GM12878 (cell line): ENCODE results near the gene GALNT15. TPM values are rescaled to one million over a fixed set of nuclear protein-coding genes. Genes with fewer than 3 reads are reported as not detected.

Experiments used
- ATAC-seq: fragments of 200-7000 bp; cut with Tn5 transposase; 3 replicates; pipeline ENCODE4 v1.9.1; 2020; ENCODE audit warnings: mild to moderate bottlenecking, moderate library complexity
- BruUV-seq: library from RNA; stranded (reverse); fragments of 400-500 nt; replicated peaks from 2 replicates; lab custom pipeline; 2021; lab: Mats Ljungman, UMichigan
- CTCF ChIA-PET: fragments of 300-600 bp; sonication (Branson Sonifier 250); formaldehyde crosslinking; extraction: SDS; loops from one replicate; lab custom pipeline; 2021; ENCODE audit warnings: inconsistent platforms; lab: Yijun Ruan, JAX
- POLR2A ChIA-PET: fragments of 350-600 bp; formaldehyde crosslinking; extraction: SDS; loops from one replicate; lab custom pipeline; 2021; ENCODE audit warnings: inconsistent platforms; lab: Charles Lee
- RAD21 ChIA-PET: fragments of 300-600 bp; sonication (Branson Sonifier 250); formaldehyde crosslinking; loops from one replicate; lab custom pipeline; 2023; ENCODE audit warnings: antibody characterized with exemption; ENCODE audit not compliant: unreplicated experiment; lab: Charles Lee
- SMC1A ChIA-PET: fragments of 300-600 bp; sonication (Branson Sonifier 250); formaldehyde crosslinking; loops from one replicate; lab custom pipeline; 2023; ENCODE audit not compliant: unreplicated experiment, uncharacterized antibody; lab: Charles Lee
- DNase-seq: peaks from one replicate; pipeline ENCODE4 v3.0.0-alpha.2; 2011; ENCODE audit warnings: low read depth, low spot score
- FAIRE-seq: peaks from 3 replicates; lab custom pipeline; 2011; peaks lifted over from hg19 to GRCh38; lab: Jason Lieb, UNC
- H2AFZ ChIP-seq: 2 replicates; pipeline ENCODE4 v1.6.0; 2011; ENCODE audit warnings: low read depth, low read length, control low read depth; ENCODE audit not compliant: control insufficient read depth
- H3K27ac ChIP-seq: 2 replicates; pipeline ENCODE4 v1.5.1; 2011; ENCODE audit warnings: control low read depth; ENCODE audit not compliant: control insufficient read depth, insufficient read depth
- H3K27me3 ChIP-seq, 2 experiments: replicated peaks in 1 of 2; 2 replicates each; pipeline versions ENCODE4 v1.6.0 to v1.6.1; 2011; ENCODE audit warnings: low read length in 1 of 2; ENCODE audit not compliant: control insufficient read depth in 2 of 2, insufficient read depth in 2 of 2
- H3K36me3 ChIP-seq, 2 experiments: 2 replicates each; pipeline ENCODE4 v1.5.1; 2011; ENCODE audit warnings: low read length in 1 of 2; ENCODE audit not compliant: control insufficient read depth in 2 of 2, insufficient read depth in 2 of 2
- H3K4me1 ChIP-seq: 2 replicates; pipeline ENCODE4 v1.6.1; 2011; ENCODE audit warnings: mild to moderate bottlenecking, low read length, moderate library complexity, mixed read lengths; ENCODE audit not compliant: control insufficient read depth, insufficient read depth
- H3K4me2 ChIP-seq: 2 replicates; pipeline ENCODE4 v1.6.0; 2011; ENCODE audit warnings: control low read depth; ENCODE audit not compliant: control insufficient read depth, insufficient read depth
- H3K4me3 ChIP-seq: fragments of 200-600 bp; sonication (generic); 2 replicates; pipeline ENCODE4 v1.5.1; 2016
- H3K79me2 ChIP-seq: 2 replicates; pipeline ENCODE4 v1.6.0; 2011; ENCODE audit warnings: low read length; ENCODE audit not compliant: control insufficient read depth, insufficient read depth
- H3K9ac ChIP-seq: 2 replicates; pipeline ENCODE4 v1.8.0; 2011; ENCODE audit warnings: low read length, control low read depth, mixed read lengths; ENCODE audit not compliant: control insufficient read depth, insufficient read depth
- H3K9me3 ChIP-seq: replicated peaks from 3 replicates; pipeline ENCODE4 v1.5.1; 2011; ENCODE audit warnings: mild to moderate bottlenecking, low read length; ENCODE audit not compliant: control insufficient read depth, insufficient read depth
- H4K20me1 ChIP-seq: 2 replicates; pipeline ENCODE4 v1.6.0; 2011; ENCODE audit not compliant: control insufficient read depth, insufficient read depth
- CHD4 ChIP-seq: fragments of 200-600 bp; sonication (generic); IDR thresholded peaks from 2 replicates; pipeline ENCODE4 v1.6.1; 2016; ENCODE audit warnings: mild to moderate bottlenecking
- DPF2 ChIP-seq: fragments of 450-650 bp; IDR thresholded peaks from 2 replicates; pipeline ENCODE4 v1.6.1; 2017; ENCODE audit warnings: mild to moderate bottlenecking
- EED ChIP-seq: sonication (generic); IDR thresholded peaks from 2 replicates; pipeline ENCODE4 v1.6.1; 2016; ENCODE audit warnings: antibody characterized with exemption, low read depth
- IKZF1 ChIP-seq: fragments of 450-650 bp; conservative IDR thresholded peaks from 2 replicates; pipeline ENCODE4 v1.6.1; 2017; ENCODE audit warnings: antibody characterized with exemption, mild to moderate bottlenecking
- IRF4 ChIP-seq: IDR thresholded peaks from 2 replicates; pipeline ENCODE4 v1.6.1; 2011; ENCODE audit warnings: low read depth, low read length
- LARP7 ChIP-seq: fragments of 450-650 bp; IDR thresholded peaks from 2 replicates; pipeline ENCODE4 v1.6.1; 2017; ENCODE audit warnings: mild to moderate bottlenecking
- PML ChIP-seq: IDR thresholded peaks from 2 replicates; pipeline ENCODE4 v1.6.1; 2012; ENCODE audit warnings: low read length, inconsistent platforms
- POLR2A ChIP-seq: IDR thresholded peaks from 2 replicates; pipeline ENCODE4 v1.6.1; 2011; ENCODE audit warnings: low read depth, mild to moderate bottlenecking, low read length
- POLR2AphosphoS5 ChIP-seq: IDR thresholded peaks from 2 replicates; pipeline ENCODE4 v1.6.1; 2011; ENCODE audit warnings: mild to moderate bottlenecking, low read length, inconsistent platforms
- SP1 ChIP-seq: IDR thresholded peaks from one replicate; pipeline ENCODE4 v1.6.1; 2011; ENCODE audit warnings: low read depth, low read length
- SREBF2 ChIP-seq: IDR thresholded peaks from 2 replicates; pipeline ENCODE4 v1.6.1; 2012; ENCODE audit warnings: mild to moderate bottlenecking, low read length
- YY1 ChIP-seq: IDR thresholded peaks from 2 replicates; pipeline ENCODE4 v1.6.1; 2011; ENCODE audit warnings: low read depth, mild to moderate bottlenecking, low read length
- ZBED1 ChIP-seq: IDR thresholded peaks from 2 replicates; pipeline ENCODE4 v1.6.1; 2016; ENCODE audit warnings: borderline replicate concordance
- WGBS: methylation state at CpG from one replicate; pipeline ENCODE4 v1.1.6; 2016; ENCODE audit warnings: low lambda C conversion rate; ENCODE audit not compliant: insufficient replicate concordance, insufficient coverage; ENCODE audit errors: missing lambda C conversion rate; 5-methylcytosine and 5-hydroxymethylcytosine counted together
- in situ Hi-C: fragments of 300-500 bp; cut with MboI; formaldehyde crosslinking; loops from 9 replicates; pipeline ENCODE4 v1.14.3; 2018; ENCODE audit warnings: mixed read lengths
- intact Hi-C: fragments of 100-400 bp; cut with micrococcal nuclease; formaldehyde crosslinking; loops from one replicate; pipeline ENCODE4 v1.14.2; 2022; ENCODE audit not compliant: unreplicated experiment
- polyA plus RNA-seq, 11 experiments: library from polyadenylated mRNA; depleted of rRNA in 4 of 11; unstranded in 6 of 11; stranded (reverse) in 5 of 11; fragments of >200 nt; fragmentation: Nextera tagmentation in 4 of 11; fragmentation: Illumina TruSeq in 1 of 11; extraction: Ambion mirVana in 4 of 11; extraction: Trizol in 1 of 11; gene quantifications; 1 replicate in 1 of 11; 2 replicates in 10 of 11; pipeline versions ENCODE4 v1.2.1 to v1.2.3, GENCODE V29; 2011 to 2016; ENCODE audit warnings: inconsistent platforms in 2 of 11, missing spikeins in 2 of 11, low read depth in 1 of 11
- total RNA-seq, 4 experiments: library from RNA; depleted of rRNA in 3 of 4; stranded (reverse); fragments of >200 nt in 3 of 4; fragmentation: Illumina TruSeq in 1 of 4; extraction: Trizol in 1 of 4; gene quantifications; 2 replicates each; pipeline versions ENCODE4 v1.2.1 to v1.2.3, GENCODE V29; 2013 to 2021
- TF ChIP-seq, protein P1 (sequence below): fragments of 450-650 bp; formaldehyde crosslinking; IDR thresholded peaks from 2 replicates; pipeline ENCODE4 v1.5.0; 2022; ENCODE audit warnings: mild to moderate bottlenecking, missing genetic modification characterization
- TF ChIP-seq, protein P2 (sequence below): fragments of 450-650 bp; IDR thresholded peaks from 2 replicates; pipeline ENCODE4 v1.6.1; 2017; ENCODE audit warnings: mild to moderate bottlenecking, moderate library complexity
- TF ChIP-seq, protein P3 (sequence below): IDR thresholded peaks from 2 replicates; pipeline ENCODE4 v1.6.1; 2012; ENCODE audit warnings: low read depth, low read length, improper control_type of control experiment

GALNT15 gene
- total and polyA plus RNA-seq, 10 of the 15 experiments (the other 5 are each of a cell fraction or from before 2014, with no cell fraction given): 0.03 to 0.05 TPM; not detected in 8

DNA sequence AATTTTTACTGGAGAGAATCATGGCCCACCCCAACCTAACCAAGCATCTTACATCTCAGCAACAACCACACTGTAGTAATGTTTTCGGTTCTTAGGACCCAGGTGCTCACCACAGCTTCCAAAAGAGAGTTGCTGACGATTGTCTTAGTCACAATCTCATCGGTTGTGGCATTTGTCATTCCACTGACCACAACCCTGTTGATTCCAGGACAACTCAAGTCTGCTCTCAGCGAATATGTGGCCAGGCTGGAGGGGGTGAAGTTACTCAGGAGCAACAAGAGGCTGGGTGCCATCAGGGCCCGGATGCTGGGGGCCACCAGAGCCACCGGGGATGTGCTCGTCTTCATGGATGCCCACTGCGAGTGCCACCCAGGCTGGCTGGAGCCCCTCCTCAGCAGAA lies 25.9 kb downstream of the GALNT15 start:
- Histone ChIP-seq H3K4me1 (no peaks in the 10 kb centered on the region), H3K36me3 (no peaks in the 10 kb centered on the region), H3K4me3 (no peak overlapping the region), H4K20me1 (no peaks in the 10 kb centered on the region), H3K27ac (no peak overlapping the region), H2AFZ (no peak overlapping the region), H3K9me3 (no peaks in the 10 kb centered on the region), H3K9ac (no peak overlapping the region), H3K27me3 (no peaks in the 10 kb centered on the region; a peak in 2 of 4 replicates), H3K4me2 (no peak overlapping the region), H3K79me2 (no peaks in the 10 kb centered on the region)
- ATAC-seq (no peak), FAIRE-seq (no peak), DNase-seq (no peak)
- in situ Hi-C loops (no loop called here), intact Hi-C loops (no loop called here)
- no TSS peak for BruUV-seq
- ChIA-PET POLR2A (no interaction called here), CTCF (no interaction called here), RAD21 (no interaction called here), SMC1A (no interaction called here)
- no peak for TF ChIP-seq SREBF2
- TF ChIP-seq PML: no peak
- TF ChIP-seq, protein P1, sequence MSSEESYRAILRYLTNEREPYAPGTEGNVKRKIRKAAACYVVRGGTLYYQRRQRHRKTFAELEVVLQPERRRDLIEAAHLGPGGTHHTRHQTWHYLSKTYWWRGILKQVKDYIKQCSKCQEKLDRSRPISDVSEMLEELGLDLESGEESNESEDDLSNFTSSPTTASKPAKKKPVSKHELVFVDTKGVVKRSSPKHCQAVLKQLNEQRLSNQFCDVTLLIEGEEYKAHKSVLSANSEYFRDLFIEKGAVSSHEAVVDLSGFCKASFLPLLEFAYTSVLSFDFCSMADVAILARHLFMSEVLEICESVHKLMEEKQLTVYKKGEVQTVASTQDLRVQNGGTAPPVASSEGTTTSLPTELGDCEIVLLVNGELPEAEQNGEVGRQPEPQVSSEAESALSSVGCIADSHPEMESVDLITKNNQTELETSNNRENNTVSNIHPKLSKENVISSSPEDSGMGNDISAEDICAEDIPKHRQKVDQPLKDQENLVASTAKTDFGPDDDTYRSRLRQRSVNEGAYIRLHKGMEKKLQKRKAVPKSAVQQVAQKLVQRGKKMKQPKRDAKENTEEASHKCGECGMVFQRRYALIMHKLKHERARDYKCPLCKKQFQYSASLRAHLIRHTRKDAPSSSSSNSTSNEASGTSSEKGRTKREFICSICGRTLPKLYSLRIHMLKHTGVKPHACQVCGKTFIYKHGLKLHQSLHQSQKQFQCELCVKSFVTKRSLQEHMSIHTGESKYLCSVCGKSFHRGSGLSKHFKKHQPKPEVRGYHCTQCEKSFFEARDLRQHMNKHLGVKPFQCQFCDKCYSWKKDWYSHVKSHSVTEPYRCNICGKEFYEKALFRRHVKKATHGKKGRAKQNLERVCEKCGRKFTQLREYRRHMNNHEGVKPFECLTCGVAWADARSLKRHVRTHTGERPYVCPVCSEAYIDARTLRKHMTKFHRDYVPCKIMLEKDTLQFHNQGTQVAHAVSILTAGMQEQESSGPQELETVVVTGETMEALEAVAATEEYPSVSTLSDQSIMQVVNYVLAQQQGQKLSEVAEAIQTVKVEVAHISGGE: no peak
- TF ChIP-seq LARP7: no peak
- no peak for TF ChIP-seq POLR2A
- no peak for TF ChIP-seq IRF4
- TF ChIP-seq, protein P2, sequence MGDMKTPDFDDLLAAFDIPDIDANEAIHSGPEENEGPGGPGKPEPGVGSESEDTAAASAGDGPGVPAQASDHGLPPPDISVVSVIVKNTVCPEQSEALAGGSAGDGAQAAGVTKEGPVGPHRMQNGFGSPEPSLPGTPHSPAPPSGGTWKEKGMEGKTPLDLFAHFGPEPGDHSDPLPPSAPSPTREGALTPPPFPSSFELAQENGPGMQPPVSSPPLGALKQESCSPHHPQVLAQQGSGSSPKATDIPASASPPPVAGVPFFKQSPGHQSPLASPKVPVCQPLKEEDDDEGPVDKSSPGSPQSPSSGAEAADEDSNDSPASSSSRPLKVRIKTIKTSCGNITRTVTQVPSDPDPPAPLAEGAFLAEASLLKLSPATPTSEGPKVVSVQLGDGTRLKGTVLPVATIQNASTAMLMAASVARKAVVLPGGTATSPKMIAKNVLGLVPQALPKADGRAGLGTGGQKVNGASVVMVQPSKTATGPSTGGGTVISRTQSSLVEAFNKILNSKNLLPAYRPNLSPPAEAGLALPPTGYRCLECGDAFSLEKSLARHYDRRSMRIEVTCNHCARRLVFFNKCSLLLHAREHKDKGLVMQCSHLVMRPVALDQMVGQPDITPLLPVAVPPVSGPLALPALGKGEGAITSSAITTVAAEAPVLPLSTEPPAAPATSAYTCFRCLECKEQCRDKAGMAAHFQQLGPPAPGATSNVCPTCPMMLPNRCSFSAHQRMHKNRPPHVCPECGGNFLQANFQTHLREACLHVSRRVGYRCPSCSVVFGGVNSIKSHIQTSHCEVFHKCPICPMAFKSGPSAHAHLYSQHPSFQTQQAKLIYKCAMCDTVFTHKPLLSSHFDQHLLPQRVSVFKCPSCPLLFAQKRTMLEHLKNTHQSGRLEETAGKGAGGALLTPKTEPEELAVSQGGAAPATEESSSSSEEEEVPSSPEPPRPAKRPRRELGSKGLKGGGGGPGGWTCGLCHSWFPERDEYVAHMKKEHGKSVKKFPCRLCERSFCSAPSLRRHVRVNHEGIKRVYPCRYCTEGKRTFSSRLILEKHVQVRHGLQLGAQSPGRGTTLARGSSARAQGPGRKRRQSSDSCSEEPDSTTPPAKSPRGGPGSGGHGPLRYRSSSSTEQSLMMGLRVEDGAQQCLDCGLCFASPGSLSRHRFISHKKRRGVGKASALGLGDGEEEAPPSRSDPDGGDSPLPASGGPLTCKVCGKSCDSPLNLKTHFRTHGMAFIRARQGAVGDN: no peak
- no peak for TF ChIP-seq POLR2AphosphoS5
- TF ChIP-seq EED: no peak
- no peak for TF ChIP-seq YY1
- TF ChIP-seq, protein P3, sequence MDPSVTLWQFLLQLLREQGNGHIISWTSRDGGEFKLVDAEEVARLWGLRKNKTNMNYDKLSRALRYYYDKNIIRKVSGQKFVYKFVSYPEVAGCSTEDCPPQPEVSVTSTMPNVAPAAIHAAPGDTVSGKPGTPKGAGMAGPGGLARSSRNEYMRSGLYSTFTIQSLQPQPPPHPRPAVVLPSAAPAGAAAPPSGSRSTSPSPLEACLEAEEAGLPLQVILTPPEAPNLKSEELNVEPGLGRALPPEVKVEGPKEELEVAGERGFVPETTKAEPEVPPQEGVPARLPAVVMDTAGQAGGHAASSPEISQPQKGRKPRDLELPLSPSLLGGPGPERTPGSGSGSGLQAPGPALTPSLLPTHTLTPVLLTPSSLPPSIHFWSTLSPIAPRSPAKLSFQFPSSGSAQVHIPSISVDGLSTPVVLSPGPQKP: no peak
- TF ChIP-seq DPF2: no peak
- no peak for TF ChIP-seq CHD4
- no peak for TF ChIP-seq SP1
- TF ChIP-seq IKZF1: no peak
- TF ChIP-seq ZBED1: no peak
- 30% methylated on average over 8 of the region's 8 CpGs for WGBS
